Vagina (tissue), 2 donors: ENCODE data around the gene ADGRD2.

Experiments
- CTCF ChIP-seq, 3 experiments: fragments of 450-650 bp in 2 of 3; fragments of 200-600 bp in 1 of 3; sonication (generic) in 1 of 3; IDR thresholded peaks; one replicate each; pipeline ENCODE4 v1.5.1; 2017 to 2019; ENCODE audit warnings: antibody characterized with exemption in 3 of 3, mild to moderate bottlenecking in 2 of 3, moderate library complexity in 2 of 3
- POLR2A ChIP-seq, 2 donors: fragments of 450-650 bp; IDR thresholded peaks; one replicate each; pipeline ENCODE4 v1.6.1; 2017; ENCODE audit warnings: antibody characterized with exemption in 2 of 2, mild to moderate bottlenecking in 2 of 2, moderate library complexity in 2 of 2
- POLR2AphosphoS5 ChIP-seq, 2 donors: sonication (generic); formaldehyde crosslinking; IDR thresholded peaks; one replicate each; pipeline ENCODE4 v1.9.0; 2017; ENCODE audit warnings: antibody characterized with exemption in 2 of 2, mild to moderate bottlenecking in 2 of 2, low read depth in 1 of 2; ENCODE audit not compliant: insufficient read depth in 1 of 2

GRCh38 chr9:124479371-124479770 lies 29.1 kb downstream of the ADGRD2 start:
- TF ChIP-seq CTCF (IDR thresholded peaks at IDR 0.05) (no peak), POLR2AphosphoS5 (IDR thresholded peaks at IDR 0.05; ENCODE audit: insufficient read depth in 1 of 2, low read depth in 1 of 2) (no peak), POLR2A (IDR thresholded peaks at IDR 0.05) (no peak)
